GM21515 (cell line): ENCODE measurements around the gene PTPRR.

Experiments
- ATAC-seq: cut with Tn5 transposase; IDR thresholded peaks from one replicate; pipeline ENCODE4 v1.9.1; 2021; ENCODE audit not compliant: unreplicated experiment

The PTPRR gene

GRCh38 chr12:70918321-70918720 is 2.2 kb downstream of the PTPRR start:
- no peak for ATAC-seq

- no peak for ATAC-seq
Observed at GRCh38 chr12:70910666-70911065, 9.9 kb downstream of the PTPRR start.

- no peak for ATAC-seq
Observed at GRCh38 chr12:70908978-70909377, 11.6 kb downstream of the PTPRR start.

GRCh38 chr12:70907412-70907811 is 13.1 kb downstream of the PTPRR start:
- ATAC-seq = no peak

GRCh38 chr12:70895956-70896355 is 24.6 kb downstream of the PTPRR start:
- no peak for ATAC-seq

GRCh38 chr12:70892593-70892992 is 27.9 kb downstream of the PTPRR start:
- ATAC-seq = no peak

- ATAC-seq = no peak
Observed at GRCh38 chr12:70890895-70891832, 29.4 kb downstream of the PTPRR start.

- no peak for ATAC-seq
Observed at GRCh38 chr12:70885956-70886355, 34.6 kb downstream of the PTPRR start.

- ATAC-seq = no peak
Observed at GRCh38 chr12:70883855-70884254, 36.7 kb downstream of the PTPRR start.

GRCh38 chr12:70880744-70881143 is 39.8 kb downstream of the PTPRR start:
- no peak for ATAC-seq

GRCh38 chr12:70876952-70877351 is 43.6 kb downstream of the PTPRR start:
- ATAC-seq = no peak

- no peak for ATAC-seq
Observed at GRCh38 chr12:70875628-70876027, 44.9 kb downstream of the PTPRR start.

- no peak for ATAC-seq
Observed at GRCh38 chr12:70854881-70855568, 65.5 kb downstream of the PTPRR start.

GRCh38 chr12:70854138-70854537 is 66.4 kb downstream of the PTPRR start:
- no peak for ATAC-seq

- ATAC-seq = no peak
Observed at GRCh38 chr12:70853326-70853725, 67.2 kb downstream of the PTPRR start.

GRCh38 chr12:70852416-70853150 is 68.0 kb downstream of the PTPRR start:
- ATAC-seq = no peak

- no peak for ATAC-seq
Observed at GRCh38 chr12:70849265-70849960, 71.1 kb downstream of the PTPRR start.

- ATAC-seq = no peak
Observed at GRCh38 chr12:70847871-70848270, 72.7 kb downstream of the PTPRR start.

- ATAC-seq = no peak
Observed at GRCh38 chr12:70845268-70845667, 75.3 kb downstream of the PTPRR start.

GRCh38 chr12:70843363-70843762 is 77.2 kb downstream of the PTPRR start:
- ATAC-seq = no peak

- ATAC-seq = no peak
Observed at GRCh38 chr12:70842942-70843341, 77.6 kb downstream of the PTPRR start.
